Hematopoietic multipotent progenitor cell treated with erythropoietin and hydrocortisone succinate and interleukin-3 and kit ligand, for 8 days (in vitro differentiated cells): ENCODE measurements around the gene CRYL1.

ENCODE experiments used
- DNase-seq: peaks from one replicate; pipeline ENCODE4 v3.0.0-alpha.2; 2015

The CRYL1 gene

DNA sequence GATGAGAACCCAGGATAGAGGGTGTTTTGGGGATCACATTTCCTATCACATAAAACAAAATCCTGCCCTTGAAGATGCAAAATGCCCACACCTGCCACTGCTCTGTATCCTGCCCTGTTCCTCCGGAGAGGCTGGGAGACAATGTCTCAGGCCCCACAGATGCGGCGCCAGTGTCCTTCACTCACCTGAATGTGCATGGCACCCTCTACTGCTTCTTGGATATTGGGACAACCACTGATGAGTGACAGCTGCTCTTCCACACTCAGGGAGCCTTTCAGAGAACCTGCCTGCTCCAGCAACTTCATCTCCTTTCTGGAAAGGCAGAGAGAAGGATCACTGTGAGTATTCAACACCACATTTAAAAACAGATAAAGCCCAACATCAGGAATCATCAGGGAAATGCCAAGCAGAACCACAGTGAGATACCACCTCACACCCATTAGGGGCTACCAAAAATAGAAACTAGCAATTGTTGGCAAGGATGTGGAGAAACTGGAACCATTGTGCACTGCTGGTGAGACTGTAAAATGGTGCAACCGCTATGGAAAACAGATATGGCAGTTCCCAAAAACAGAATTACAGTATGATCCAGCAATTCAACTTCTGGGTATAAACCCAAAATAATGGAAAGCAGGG lies 36.4 kb downstream of the CRYL1 start:
- no peak for DNase-seq

DNA sequence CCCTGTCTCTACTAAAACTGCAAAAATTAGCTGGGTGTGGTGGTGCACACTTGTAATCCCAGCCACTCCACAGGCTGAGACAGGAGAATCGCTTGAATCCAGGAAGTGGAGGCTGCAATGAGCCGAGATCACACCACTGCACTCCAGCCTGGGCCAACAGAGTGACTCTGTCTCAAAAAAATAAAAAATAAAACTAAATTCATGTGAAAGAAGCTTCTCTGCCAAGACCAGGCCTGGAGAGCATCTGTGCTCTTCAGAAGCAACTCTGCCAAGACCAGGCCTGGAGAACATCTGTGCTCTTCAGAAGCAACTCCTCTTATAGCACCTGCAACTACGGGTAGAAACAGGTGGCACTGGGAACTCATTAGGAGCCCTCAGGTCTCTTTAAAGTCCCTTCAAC lies 37.7 kb downstream of the CRYL1 start:
- DNase-seq = no peak

- DNase-seq = no peak
Measured at GRCh38 chr13:20482787-20483186, 42.9 kb downstream of the CRYL1 start.

DNA sequence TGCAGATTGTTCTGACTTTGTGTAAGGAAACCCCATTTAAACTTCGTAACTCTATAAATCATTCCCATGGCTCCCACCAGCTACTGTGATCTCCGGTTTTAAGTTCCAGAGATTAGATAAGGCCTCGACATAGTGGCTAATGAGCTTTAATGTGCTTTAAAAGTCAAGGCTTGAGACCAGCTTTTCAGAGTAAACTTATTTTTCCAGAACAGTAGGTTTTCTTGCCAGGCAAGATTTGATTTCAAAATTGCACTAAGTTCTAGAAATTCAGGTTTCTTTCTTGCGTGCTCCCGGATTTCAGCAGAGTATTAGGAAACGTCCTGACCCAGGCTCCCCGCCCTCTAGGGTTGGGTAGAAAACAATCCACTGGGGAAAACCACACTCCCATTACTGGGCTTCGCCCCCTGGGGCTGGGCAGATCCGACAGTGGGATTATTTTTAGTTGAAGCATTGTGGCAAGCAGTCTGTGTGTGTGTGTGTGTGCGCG lies 43.3 kb downstream of the CRYL1 start:
- no peak for DNase-seq

DNA sequence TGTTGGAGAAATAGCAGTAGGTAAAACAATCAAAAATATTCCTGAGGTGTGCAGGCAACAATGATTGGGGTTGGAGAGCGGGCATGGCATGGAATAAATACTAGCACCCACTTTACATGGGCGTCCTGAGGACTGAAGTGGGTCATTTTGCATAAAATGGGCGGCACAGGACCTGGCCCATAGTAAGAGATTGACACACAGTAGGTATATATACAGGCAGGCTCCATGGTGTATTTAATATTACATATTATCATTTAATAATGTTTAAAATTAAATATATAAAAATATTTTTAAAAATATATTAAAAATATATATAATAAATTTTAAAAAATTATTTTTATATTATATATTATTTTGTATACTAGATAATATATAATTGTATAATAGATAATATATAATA lies 48.3 kb downstream of the CRYL1 start:
- no peak for DNase-seq

DNA sequence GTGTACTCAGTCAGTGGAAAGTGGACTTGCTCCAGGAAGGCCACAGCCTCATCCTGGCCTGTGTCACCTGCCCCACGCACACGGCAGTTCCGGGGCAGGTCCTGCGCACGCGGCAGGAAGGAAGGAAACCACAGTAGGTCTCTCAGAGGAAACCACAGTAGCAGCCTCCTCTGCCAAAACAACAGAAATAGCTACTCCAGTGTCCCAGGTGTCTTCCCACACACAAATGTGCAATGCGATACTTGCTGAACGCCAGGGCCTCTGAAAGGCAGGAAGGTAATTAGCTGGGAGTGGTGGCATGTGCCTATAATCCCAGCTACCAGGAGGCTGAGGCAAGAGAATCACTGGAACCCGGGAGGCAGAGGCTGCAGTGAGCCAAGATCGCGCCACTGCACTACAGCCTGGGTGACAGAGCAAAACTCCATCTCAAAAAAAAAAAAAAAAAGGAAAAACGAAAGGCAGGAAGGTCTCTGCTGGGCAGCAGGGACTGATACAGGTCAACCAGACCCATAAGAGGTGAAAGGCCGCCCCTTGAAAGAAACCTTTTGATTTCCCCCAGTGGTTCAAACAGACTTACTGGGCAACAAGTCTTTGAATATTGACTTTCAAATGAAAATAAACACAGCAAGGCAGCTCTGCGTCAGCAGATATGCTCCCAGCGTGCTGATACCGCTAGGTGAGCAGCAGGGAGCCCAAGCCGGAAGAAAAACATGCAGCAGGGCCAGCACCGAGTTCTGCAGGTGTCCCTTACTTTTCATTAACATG lies 49.5 kb downstream of the CRYL1 start:
- no peak for DNase-seq

DNA sequence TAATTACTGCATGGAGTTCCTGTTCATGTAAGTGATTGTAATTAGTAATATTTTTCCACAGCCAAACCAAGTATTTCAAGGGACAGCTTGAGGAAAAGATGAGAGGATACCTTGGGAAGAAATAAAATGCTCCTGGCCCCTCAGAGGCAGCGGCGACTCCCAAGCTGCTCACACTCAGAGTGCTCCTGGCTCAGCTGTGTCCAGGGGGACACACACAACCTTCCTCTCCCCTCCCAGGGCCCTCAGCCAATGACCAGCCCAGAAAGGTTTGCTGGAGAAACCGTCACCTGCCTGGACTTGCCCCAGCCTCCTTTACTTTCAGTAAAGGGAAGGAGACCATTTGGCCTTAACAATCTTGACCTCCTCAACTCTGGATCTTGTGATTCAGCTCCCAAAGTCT lies 51.1 kb downstream of the CRYL1 start:
- no peak for DNase-seq

DNA sequence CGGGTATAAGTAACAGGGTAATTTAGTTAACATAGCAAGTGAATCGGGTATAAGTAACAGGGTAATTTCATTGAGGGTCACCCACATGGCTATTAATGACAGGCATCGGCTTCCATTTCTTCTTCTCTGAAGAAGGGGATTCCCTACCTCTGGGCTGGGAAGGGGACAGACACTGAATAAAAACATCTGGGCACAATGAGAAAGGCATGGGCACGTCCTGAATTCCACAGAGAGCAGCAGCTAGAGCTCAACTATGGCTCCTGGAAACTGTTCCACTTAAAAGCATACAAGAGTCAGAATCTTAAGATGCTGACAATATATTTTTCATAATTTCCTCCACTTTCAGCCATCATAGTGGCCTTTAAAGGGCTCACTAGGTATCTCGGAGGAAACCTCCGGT lies 51.8 kb downstream of the CRYL1 start:
- no peak for DNase-seq

DNA sequence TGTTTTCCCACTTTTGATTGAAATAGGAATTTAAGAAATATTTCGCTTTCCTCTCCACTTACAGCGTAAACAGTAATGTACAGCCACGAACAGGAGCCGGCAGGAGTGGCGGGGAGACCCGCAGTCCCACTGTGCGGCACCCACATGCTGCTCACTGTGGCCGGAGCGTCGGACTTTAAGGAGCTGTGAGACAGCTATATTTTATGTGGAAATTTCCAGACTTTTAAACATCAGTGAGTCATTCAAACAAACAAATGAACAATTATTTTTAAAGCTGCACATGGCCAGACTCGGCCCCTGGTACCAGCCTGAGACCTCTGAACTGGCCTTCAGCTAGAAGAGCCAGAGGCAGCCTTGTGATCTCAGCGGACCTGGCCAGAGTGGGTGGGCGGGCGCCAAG lies 52.5 kb downstream of the CRYL1 start:
- DNase-seq = no peak

GRCh38 chr13:20472531-20472930 lies 53.1 kb downstream of the CRYL1 start:
- DNase-seq = no peak

DNA sequence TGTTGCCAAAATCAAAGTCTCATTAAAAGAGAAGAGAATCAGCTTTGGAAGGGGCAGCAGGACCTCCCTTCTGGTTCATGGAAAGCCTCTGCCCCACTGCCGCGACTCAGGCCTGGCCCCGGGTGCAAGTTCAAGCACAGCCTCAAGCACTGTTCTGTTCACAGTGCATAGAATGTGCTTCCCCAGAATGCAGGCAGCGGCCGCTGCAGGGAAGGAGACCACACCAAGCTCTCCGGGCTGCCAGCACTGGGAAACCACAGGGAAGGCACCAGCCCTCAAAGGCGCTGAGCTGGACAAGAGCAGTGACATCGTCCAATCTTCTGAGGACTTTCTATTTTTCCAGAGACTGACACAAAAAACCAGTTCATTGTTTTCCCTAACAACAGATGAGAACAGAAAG lies 55.5 kb downstream of the CRYL1 start:
- no peak for DNase-seq

DNA sequence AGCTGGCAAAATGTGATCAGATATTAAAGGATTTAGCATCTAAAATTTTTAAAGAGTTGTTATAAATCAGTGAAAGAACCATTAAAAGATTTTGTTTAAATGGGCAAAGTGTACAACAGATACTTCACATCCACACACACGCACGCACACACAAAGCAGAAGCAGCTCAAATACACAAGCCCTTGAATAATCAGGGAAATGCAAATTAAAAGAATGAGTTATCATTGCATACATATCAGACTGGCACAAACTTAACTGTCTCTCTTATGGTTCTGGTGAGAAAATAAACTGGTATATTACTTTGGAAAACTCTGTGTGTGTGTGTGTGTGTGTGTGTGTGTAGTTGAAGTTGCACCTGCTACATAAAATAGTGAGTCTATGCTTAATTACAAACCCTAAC lies 59.3 kb downstream of the CRYL1 start:
- no peak for DNase-seq

GRCh38 chr13:20465218-20465879 lies 60.3 kb downstream of the CRYL1 start:
- DNase-seq = no peak

- no peak for DNase-seq
Measured at GRCh38 chr13:20462921-20463320, 62.7 kb downstream of the CRYL1 start.

DNA sequence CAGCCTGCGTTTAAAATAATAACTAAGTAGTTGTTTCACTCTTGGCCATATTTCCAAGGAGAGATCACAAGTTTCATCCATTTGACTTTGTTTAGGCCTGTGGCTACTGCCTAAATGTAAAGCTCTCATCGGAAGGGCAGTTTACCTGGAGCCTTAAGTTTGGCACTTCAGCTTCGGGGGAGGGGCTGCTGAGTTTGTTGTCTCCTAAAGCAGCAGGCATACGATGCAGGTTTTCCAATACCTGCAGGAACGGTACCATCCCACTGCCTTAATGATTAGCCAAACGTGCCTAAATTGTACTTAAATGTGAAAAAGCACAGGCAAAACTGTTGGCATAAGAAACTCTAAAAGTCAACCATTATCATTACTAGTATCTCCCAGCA lies 63.1 kb downstream of the CRYL1 start:
- DNase-seq = no peak

DNA sequence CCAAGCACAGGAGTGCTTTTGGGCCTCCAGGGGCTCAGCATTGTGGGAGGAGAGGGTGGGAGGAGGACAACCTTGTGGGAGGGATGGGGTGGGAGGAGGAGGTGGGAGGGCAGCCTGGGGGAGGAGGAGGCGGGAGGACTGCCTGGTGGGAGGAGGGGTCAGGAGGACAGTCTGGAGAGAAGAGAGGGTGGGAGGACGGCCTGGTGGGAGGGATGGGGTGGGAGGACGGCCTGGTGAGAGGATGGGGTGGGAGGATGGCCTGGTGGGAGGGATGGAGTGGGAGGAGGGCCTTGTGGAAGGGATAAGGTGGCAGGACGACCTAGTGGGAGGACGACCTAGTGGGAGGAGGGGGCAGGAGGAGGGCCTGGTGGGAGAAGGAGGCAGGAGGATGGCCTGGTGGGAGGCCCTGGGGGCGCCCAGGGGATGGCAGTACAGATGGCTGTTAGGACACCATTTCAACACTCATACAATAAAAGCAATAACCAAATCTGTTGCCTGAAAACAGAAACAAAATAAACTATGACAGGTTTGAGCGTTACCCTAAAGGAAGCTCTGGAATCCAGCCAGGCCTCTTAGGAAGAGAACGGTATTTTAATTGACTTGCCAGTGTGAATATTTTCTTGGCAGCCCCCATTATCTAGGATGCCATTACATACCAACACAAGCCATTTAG lies 63.7 kb downstream of the CRYL1 start:
- DNase-seq = no peak

- no peak for DNase-seq
Measured at GRCh38 chr13:20461481-20461859, 64.2 kb downstream of the CRYL1 start.

DNA sequence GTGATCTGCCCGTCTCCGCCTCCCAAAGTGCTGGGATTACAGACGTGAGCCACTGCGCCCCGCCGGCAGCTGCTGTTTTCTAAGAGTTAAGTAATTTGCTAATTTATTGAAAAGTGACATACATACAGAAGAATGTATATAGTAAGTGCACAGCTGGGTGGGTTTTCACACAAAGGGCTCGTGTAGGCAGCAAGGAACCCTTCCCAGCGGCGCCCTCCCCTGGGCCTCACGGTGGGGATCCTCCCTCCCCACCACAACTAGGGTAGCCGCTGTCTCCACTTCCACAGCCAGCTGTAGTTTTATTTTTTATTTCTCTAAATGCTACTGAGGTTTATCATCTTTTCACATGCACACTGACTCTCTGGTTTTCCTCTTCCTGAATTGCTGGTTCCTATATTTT lies 64.9 kb downstream of the CRYL1 start:
- no peak for DNase-seq

DNA sequence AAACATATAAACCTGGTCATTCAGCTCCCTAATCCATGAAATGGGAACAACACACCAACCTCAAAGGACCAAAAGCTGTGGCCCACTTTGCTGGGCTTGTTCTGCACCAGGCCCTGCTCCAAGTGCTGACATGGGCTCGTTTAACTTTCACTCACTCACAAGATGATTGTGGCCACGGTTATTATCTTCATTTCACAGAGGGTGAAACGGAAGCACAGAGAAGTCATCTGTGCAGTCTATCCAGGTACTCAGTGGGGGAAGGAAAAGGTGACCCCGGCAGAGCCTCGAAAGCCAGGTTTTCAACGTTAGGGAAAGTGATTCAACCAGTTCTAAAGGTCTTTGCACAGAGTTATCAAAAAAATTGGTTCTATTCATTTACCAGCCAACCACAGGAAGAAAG lies 68.0 kb downstream of the CRYL1 start:
- DNase-seq = no peak

- DNase-seq = no peak
Measured at GRCh38 chr13:20456737-20457136, 68.9 kb downstream of the CRYL1 start.

- no peak for DNase-seq
Measured at GRCh38 chr13:20451397-20451796, 74.3 kb downstream of the CRYL1 start.

- no peak for DNase-seq
Measured at GRCh38 chr13:20448470-20448869, 77.2 kb downstream of the CRYL1 start.

- DNase-seq = no peak
Measured at GRCh38 chr13:20446900-20447299, 78.8 kb downstream of the CRYL1 start.

- no peak for DNase-seq
Measured at GRCh38 chr13:20446405-20446804, 79.3 kb downstream of the CRYL1 start.
